ENCODE measurements around the gene SLC13A5.
"Not testable (repeated sequence)": the region's sequence is repeated elsewhere in the genome, so short reads cannot be mapped to it uniquely, and the experiment has no call there.

Gene SLC13A5

DNA sequence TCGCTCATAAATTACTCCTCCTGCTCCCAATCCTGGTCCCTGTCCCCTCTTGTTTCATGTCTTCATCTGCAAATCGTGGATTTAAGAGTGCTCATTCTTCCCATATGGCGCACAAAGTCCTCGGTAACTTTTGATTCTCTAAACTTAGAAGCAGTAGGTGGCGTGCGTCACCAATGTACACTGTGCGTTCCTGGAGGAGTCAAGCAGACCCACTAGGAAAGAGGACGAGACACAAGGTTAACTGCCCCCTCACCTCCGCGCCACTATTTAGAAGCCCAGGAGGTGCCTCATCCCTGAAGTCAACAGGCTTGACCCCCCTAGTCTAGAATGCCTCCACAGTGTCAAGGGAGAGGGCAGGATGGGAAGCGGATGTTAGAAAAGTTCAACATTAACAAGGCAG lies 2.9 kb downstream of the SLC13A5 start:
- no peak for DNase-seq

DNA sequence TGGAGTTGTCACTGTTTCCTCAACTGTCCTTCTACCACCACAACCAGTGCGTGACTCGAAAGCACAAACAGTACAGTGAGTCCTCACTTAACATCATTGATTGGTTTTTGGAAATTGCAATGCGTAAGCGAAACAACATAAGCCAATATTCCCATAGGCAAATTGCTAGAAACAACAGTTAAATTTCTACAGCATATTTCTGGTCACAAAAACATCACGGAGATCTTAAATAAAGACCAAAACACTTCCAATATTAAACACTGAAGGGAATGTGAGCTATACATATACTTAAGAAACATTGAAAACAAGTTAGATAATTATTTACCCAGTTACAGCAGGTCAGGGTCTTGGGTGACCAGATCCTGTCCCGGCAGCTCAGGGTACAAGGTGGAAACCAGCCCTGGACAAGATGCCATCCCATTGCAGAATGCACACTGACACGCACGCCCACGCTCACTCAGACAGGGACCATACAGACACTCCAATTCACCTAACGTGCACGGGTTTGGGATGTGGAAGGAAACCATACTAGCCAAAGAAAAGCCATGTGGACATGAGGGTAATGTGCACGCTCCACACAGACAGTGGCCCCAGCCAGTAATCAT lies 4.7 kb downstream of the SLC13A5 start:
- DNase-seq = no peak

DNA sequence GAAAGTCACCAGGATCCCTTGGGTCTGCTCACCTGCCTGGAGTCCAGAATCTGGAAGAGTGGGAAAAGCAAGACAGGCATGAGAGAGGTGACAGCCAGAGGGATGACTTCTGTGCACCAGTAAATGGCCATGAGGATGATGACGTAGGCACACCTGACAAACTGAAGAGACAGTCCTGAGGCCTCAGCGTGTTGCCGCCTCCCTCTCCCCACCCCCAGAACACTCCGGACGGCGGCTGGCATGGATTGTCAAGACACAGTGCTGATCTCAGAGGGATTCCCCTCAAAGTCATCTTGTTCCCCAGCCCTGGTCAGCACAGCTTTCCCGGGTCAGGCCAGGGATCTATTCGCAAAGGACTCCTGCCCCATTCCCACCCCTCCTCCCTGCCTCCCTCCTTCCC lies 6.2 kb downstream of the SLC13A5 start:
- DNase-seq = no peak

DNA sequence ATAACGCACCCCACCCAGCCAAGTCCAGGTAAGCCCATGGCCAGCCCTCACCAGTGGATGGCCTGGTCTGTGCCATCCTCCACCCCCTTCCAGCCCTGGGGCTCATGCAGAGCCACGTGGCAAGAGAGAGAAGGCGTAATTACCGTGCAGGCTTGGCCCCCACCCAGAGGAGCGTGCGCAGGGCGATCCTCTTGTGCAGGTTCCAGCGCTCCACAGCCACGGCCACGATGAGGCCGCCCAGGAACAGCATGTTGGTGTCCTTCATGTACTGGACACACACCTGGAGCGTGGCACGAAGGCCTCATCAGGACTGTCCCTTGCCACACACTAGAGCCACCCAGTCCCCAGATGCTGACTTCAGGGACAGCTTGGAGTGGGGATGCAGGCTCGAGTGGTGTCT lies 6.7 kb downstream of the SLC13A5 start:
- no peak for DNase-seq

DNA sequence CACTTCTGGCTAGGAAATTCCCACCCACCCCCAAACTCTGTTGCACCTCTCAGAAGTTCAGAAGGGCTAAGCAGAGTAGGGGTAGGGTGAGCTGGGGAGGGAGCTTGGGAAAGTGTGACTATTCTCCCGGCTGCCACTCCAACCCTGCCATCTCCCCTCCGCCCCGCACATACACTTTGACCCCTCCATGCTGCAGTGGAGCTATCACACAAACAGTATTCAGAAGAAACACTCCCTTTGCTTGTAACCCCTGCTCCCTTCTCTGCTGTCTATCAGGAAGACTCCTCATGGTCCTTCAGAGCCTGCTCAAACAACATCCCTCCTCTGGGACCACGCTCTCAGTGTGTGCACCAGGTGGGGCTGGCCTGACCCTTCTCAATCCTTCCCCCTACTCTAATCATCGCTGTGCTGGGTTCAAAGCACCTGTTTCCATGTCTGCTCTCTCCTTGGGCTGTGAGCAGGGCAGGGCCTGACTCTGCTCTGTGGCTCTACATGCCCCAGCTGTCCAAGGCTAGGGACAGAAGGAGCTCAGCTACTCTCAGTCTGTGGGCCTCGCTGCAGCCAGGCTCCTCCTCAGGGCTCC lies 8.6 kb downstream of the SLC13A5 start:
- DNase-seq = no peak

DNA sequence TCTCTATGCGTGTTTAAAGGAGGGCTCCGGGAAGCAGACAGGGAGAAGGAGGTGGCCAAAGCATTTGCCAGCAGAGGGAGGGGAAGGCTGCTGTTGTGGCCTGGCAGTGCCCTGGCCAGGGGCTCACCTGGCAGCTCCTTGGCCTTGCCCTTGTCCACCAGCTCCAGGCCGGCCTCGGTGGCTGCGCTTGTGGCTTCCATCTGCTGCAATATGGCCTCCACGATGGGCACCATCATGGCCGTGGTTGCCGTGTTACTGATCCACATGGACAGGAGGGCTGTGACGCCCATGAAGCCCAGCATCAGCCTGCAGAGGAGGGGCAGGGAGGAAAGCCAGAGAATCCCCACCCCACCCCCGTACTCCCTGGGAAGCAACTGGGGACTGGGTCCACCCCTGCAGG lies 9.4 kb downstream of the SLC13A5 start:
- DNase-seq = no peak

DNA sequence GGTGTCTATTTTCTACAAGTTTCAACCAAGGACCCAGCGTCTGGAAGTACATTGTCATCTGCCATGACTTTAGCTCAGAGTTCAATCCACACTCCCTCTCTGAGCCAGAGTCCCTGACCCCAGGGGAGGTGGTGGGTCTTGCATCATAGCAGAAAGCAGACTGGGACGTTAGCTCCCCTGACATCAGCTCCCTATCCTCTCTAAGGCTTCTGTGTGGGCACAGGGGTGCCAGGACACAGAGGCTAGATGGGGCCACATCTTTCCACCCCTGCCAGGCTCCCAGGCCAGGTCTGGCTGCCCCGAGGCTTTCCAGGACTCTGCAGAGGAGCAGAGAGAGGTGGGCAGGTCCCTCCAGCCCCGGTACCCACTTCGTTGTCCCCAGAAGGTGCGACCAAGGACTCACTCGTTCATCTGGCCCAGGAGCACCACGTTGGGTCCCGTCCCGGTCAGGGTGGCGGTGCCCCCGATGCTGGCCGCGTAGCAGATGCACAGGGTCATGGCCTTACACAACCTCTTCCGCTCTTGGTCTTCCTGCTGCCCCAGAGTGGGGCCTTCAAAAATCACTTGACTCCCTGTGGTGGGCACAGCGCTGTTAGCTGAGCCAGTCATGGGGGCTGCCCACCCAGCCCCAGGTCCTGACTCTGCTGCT lies 10.5 kb downstream of the SLC13A5 start:
- DNase-seq = no peak

DNA sequence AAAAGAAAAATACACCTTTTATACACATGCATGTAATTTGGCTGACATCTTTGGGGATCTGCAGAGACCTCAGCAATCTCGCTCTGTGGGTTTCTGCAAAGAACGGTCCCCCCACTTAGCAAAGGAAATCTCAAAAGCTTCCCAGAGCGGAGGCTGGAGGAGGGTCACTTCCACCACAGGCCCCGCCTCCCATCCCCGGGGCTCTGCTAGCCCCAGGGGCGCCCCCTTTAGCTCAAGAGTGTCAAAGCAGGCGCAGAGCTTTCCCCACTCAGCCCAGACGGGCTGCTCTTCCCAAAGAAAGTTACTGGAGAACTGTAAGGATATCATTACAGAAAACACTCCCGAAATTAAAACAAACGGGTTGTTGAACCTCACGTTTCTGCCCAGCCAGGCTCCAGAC lies 11.4 kb downstream of the SLC13A5 start:
- peak; percentile 48 for DNase-seq

DNA sequence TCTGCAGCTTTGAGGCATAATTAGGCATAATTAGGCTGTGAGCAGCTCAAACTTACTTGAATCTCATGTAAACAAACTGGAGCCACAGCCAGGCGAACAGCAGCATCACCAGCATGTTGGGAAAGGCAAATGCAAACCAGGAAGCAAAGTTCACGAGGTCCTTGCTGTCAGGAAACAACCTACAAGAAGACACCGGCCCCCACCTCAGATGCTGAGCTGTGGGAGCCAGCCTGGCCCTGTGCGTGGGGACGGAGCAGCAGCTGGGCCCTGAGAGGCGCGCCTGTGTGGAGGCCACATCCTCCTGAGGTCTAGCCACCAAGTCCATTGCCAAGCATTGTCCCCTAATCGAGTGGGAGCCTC lies 12.2 kb downstream of the SLC13A5 start:
- DNase-seq = no peak

DNA sequence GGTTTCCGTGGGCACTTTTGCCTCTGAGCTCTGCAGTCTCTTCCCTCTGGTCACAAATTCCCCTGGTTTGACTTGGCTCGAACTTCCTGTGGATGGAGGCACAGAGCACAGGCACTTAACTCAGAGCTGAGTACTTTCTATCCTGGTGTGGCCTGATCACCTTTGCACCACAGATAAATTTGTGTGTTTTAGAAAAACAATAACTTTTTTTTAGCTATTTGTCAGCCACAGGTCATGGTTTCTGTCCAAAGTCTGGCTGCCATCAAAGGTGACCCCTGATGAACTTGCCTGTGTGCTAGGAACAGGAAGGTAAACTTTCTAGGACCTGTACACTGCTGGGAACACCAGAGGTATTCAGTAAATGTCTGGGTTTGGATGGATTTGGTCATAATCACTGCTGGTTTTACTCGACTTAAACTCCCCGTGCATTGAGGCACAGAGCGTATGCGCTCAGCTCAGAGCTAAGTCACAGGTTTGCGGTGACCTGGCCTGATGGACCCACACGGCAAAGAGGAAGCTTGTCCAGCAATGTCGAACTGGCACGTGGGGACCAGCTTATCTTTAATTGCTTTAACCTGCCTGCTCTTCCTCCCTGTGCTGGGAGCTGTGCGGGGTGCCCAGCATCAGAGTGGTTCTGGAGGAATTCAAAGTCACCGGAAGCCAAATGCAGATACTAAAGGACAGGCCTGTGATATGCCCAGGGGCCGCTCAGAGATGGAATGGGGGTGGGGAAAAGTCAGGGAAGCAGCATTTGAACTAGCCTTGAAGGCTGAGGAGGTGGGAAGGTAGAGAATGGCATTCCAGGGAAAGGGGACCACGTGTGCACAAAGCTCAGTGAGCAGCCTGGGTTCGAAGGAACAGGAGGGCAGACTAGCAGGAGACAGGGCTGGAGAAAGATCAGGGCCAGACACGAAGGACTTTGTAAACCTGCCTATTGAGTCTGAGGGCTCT lies 12.9 kb downstream of the SLC13A5 start:
- no peak for DNase-seq

DNA sequence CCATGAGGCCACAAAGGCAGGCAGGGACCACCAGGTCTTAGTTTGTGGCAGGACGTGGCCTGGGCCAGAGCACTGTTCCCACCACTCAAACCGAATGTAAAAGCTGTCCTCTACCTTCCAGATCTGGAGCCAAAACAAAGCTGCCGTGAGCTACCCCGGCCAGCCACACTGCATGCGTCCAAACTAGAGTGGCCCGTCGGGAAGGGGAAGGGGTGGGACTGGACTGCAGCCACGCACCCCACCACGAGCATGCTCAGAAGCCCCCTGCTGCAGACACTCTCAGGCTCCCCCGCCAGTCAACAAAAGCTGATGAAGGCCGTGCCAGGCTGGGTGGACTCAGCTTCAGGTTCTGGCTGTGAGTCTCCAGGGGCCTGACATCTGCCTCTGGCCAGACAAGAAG lies 15.2 kb downstream of the SLC13A5 start:
- no peak for DNase-seq

DNA sequence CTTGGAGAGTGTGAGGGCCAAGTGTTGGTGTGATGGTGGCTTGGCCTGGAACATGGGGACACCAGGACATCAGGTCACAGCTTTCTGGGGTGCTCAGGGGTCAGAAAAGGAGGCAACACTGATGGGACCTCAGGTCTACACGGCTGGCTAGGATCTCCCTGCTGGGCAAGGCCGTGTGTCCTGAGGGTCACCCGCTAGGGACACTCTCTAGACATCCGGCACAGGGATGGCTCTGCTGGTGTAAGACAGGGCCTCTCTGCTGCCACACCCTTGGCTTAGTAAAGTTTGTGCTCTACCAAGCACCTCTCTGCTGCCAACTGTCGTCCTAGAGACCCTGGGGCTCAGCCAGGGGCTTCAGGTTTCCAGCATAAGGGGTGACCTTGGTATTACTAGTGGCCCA lies 16.3 kb downstream of the SLC13A5 start:
- DNase-seq = no peak

DNA sequence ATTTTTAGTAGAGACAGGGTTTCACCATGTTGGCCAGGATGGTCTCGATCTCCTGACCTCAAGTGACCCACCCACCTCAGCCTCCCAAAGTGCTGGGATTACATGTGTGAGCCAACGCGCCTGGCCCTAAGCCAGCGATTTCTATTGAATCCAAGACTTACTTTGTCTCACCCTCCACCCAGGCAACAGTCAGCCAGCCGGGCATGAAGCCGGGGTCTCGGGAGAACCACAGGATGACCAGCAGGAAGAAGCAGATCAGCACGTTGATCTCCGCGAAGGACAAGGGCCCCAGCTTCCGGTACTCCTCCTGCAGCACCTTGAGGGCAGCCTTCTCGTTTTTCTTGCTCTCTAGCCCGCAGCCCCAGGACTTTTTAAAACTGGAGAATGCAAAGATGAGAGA lies 17.6 kb downstream of the SLC13A5 start:
- no peak for DNase-seq

DNA sequence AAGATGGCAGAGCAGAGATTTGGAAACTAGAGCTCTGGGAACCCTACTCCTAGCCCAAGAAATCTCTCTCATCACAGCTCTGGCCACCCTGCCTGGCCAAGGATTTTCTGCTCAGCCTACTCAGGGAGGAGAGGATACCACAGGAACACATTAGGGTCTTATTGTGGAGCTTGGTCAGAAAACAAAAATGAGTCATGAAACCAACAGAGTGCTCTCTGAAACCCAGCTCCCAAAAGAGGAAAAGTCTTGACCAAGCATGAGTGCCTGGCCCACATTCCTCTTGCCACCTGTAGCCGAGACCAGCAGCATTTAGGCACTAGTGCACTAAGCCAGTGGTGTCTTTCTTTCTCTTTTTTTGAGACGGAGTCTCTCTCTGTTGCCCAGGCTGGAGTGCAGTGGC lies 18.1 kb downstream of the SLC13A5 start:
- no peak for DNase-seq

DNA sequence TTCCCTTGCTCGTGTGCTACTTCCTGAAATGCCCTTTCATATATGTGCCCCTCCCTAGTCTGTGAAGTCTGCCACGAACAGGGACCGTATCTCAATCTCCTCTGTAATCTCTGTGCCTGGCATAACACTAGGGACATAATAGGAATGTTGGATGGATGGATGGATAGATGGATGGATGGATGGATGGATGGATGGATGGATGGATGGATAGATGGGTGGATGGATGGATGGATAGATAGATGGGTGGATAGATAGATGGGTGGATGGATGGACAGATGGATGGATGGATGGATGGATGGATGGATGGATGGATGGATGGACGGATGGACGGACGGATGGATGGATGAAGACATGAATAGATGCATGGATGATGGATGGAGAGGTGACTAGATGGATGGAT lies 21.2 kb downstream of the SLC13A5 start:
- DNase-seq = not testable (repeated sequence)

DNA sequence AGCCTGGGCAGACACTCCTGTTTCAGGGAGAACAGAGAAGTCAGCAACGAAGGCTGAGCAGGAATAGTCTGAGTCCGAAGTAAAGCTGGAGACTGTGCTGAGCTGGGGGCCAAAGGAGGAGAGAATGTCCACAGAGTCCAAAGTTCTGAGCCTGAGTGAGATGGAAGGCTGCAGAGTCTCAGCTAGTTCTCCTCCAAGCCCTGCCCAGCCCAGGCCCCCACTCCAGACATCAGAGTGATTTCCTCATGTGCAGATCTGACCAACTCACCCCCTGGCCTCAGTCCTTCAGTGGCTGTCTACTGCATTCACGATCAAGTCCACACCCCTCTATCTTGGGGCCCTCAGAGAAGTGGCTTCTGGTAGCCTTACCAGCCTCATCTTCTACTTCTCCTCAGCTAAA lies 21.6 kb downstream of the SLC13A5 start:
- no peak for DNase-seq

DNA sequence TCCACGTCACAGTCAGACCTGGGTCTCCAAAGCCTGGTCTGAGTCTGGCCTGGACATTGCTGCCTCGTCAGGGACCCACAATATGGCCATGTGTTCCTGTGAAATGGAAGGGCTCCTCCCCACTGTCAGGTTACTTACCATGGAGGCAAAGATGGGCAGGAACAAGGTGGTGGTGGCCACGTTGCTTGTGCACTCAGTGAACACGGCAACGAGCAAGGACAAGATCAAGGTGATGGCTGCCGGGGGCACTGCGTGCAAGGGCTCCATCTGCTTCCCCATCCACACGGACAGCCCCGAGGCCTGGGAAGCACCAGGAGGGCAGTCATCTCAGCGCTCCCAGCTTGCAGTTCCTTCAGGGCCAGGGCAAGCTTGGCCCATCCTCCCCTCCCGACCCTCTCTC lies 22.5 kb downstream of the SLC13A5 start:
- DNase-seq = no peak

DNA sequence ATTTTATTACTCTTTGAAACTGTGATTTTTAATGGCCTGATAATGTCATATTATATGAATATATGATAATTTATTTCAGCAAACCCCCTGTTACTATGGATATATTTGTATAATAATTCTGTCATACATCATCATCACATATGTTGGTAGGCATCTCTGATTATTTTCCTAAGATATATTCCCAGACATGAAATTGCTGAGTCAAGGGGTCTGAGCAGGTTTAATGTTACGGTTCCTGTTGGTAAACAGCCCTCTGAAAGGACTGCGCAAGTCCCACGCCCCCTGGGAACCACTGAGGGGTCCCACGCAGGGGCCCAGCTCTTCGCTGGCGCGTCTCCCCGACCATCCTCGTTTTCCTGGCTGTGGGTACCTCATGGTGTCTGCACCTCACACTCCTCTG lies 24.2 kb downstream of the SLC13A5 start:
- DNase-seq = no peak

DNA sequence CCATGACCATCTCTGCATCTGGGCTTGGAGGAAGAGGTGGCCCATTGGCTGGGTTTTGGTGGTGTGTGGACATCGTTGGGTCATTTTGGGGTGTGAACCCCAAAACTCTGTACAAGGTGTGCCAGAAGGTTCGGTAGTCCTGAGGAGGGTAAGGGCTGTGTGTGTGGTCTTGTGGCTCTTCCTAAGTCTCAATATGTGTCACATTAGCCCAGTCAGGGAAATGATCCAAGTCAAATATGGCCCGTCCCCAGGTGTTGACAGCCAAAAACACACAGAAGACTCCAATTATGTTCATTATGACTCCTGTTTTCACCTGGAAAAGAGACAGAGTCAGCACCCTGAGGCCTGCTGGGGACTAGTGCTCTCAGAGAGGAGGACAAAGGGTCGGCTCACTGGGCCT lies 27.1 kb downstream of the SLC13A5 start:
- DNase-seq = no peak

DNA sequence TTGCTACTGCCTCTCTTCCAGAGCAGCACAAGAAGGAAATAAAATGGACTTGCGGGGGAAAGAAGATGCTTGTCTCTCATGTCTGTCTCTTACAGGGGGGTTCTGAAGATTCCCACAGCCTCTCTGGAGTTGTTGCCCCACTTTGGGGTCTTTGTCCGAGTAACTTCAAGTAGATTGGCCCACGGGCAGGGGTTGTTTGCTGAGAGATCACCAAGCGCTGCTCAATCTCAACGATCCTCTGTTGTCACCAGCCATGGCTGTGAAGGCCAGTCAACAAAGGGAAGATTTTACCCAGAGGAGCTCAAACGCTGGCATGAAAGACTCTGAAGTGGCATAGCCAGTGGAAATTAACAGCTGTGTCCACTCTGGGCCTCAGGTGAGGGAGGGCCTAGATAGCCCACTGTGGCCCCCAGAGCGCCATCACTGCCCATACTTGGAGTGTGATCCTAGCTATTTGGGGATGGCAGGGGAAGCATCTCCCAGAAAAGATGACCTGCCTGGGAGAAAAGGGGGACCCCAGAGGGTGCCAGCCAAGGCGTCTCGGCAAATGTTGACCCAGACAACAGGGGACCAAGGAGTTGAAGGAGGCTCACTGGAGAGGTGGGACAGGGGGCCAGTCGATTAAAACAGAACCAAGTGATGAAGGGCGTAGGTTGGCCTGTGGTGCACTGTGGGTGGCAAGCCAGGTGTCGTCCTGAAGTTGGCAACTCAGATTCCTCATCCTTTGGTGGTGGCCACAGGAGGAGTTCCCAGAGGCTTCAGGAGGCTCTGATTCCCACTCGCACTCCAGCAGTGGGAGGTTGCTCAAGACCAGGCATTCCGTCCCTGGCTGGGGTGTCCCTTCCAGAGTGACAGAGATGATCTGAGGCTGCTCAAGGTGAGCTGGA lies 28.0 kb downstream of the SLC13A5 start:
- DNase-seq = no peak

DNA sequence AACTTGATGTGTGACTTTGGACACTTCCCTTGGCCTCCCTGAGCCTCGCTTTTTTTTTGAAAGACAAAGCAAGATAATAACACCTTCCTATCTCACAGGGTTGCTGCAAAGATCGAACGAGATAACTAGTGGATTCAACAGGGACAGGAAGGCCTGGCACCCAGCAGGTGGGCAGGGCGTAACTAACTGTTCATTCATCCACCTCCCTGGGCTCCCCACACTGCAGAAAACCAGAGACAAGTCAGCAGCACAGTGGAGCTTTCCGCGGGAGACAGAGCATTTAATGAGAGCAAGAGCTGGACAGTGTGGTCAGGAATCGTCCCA lies 28.7 kb downstream of the SLC13A5 start:
- no peak for DNase-seq

DNA sequence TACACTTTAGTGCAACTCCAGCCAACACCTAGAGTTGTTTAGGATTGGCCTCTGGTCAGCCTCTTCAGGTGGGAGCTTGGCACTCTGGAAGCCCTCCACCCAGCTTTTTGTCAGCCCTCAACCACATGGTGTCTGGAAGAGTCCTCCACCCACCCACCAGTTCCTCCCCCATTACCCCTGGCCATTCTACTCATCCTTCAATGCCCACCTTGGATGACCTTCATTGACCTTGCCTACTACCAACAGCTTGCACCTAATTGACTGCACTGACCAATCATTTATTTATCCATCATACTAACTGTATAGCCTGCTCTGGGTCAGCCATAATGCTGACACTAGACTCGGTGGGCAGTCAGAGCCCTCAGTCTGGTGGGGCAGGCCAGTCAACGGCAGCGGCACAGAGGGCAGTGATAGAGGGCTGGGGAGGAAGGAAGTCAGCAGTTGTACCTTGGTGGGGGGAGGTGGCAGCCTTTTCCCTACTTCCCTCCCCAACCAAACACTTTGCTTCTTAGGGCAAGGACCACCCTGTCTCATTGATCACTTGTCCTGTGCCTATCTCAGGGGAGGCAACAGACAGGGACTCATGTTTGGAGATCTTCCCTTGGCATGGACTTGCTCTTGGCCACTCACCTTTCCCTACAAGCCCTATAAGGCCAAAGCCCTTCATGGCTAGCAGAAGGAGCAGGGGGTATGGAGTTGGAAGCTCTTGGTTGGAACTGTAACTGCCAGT lies 29.3 kb downstream of the SLC13A5 start:
- DNase-seq = no peak

All from 8988T (cell line).